SH-SY5Y (cell line): ENCODE measurements around the gene PLAC1.

Experiments
- GATA2 ChIP-seq: IDR thresholded peaks from 2 replicates; pipeline ENCODE4 v1.6.1; 2011; ENCODE audit warnings: mild to moderate bottlenecking, low read depth, low read length
- GATA3 ChIP-seq: IDR thresholded peaks from 2 replicates; pipeline ENCODE4 v1.6.1; 2011; ENCODE audit warnings: low read depth, mild to moderate bottlenecking, low read length, moderate library complexity

- no peak for TF ChIP-seq GATA2
- no peak for TF ChIP-seq GATA3
These were observed 38.4 kb downstream of the PLAC1 start for GRCh38 chrX:134619838-134620237.
